Measurements from ENCODE around the gene HMGCR.
A peak's percentile ranks its signal among the peaks of the same experiment; 100 is the strongest.
"Not testable (repeated sequence)": the region's sequence is repeated elsewhere in the genome, so short reads cannot be mapped to it uniquely, and the experiment has no call there.

HMGCR gene

DNA sequence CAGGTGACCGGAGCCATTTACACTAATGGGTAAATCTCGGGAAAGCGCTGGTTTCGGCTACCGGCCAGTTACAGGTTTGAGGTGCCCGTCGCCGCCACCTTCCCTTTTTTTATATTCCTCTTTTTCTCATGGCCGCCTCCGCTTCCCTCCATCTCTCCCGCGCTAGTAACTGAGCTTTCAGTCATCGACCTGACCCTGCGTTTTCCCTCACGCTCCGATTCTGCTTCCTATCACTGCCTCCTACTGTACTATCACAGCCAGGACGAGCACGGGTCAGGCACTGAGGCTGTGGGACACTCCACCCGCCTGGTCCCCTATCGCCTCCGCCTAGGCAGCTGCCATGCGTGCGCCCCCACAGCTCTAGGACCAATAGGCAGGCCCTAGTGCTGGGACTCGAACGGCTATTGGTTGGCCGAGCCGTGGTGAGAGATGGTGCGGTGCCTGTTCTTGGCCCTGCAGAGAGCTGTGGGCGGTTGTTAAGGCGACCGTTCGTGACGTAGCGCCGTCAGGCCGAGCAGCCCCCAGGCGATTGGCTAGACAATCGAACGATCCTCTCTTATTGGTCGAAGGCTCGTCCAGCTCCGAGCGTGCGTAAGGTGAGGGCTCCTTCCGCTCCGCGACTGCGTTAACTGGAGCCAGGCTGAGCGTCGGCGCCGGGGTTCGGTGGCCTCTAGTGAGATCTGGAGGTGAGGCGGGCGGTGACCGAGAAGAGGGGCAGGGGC, at the start of gene HMGCR:
TSS of gene HMGCR (plus strand) at position 606 of the 722 bp plus-strand sequence. CDS start 5,386 bp downstream, outside the sequence.
- DNase-seq (ENCODE audit: low read depth in 2 of 2) = peak; percentile 96 to 98

DNA sequence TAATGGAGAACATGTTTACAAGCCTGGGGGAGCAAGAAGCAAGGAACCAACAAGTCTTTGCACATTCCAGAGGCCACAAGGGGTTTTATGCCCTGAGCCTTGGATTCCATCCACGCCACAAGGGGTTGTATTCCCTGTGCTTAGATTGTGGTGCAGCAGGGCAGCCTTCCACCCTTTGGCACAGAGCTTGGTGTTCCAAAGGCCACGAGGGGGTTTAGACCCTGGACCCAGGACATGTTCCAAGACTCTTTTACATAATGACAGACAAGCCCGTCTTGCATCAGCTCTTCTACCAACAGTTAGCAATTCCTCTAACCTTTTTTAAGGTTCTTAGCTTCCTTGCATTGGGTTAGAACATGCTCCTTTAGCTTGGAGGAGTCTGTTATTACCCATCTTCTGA, 45.2 kb upstream of the HMGCR start:
- DNase-seq (ENCODE audit: low read depth in 2 of 2) = not testable (repeated sequence)

DNA sequence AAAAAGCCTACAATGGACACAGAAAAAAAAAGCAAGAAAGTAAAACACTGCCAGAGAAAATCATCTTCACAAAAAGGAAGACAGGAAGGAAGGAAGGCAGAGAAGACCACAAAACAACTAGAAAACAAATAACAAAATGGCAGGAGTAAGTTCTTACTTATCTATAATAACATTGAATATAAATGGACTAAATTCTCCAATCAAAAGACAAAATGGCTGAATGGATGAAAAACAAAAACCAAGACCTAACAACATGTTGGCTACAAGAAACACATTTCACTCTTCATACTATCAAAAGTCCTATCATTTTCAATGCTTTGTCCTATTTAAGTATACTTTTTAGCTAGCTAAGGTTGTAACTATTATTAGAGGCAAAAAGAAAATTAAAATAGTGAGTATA, 36.9 kb upstream of the HMGCR start:
- no peak for DNase-seq (ENCODE audit: low read depth in 2 of 2)

DNA sequence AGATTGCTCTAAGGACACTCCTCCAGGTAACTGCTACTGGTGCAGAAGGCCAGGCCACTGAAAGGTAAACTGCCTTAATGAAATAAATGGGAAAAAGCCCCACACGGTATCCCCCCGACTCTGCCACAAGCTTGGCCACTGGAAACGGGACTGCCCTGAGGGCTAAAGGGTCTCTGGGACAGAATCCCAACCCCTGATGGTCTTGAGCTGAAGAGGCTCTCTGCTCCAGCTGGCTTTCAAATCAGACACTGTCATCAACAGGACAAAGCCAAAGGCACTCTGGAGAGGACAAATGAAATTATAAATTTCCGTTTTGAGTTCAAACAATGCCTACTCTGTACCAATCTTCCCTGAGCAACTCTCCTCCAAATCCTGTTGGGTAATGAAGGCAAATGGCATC, 33.6 kb upstream of the HMGCR start:
- DNase-seq (ENCODE audit: low read depth in 2 of 2) = no peak

DNA sequence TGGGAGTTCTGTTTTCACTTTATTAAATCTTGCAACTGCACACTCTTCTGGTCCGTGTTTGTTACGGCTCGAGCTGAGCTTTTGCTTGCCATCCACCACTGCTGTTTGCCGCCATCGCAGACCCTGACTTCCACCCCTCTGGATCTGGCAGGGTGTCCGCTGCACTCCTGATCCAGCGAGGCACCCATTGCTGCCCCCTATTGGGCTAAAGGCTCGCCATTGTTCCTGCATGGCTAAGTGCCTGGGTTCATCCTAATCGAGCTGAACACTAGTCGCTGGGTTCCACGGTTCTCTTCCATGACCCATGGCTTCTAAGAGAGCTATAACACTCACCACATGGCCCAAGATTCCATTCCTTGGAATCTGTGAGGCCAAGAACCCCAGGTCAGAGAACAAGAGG, 32.5 kb upstream of the HMGCR start:
- DNase-seq (ENCODE audit: low read depth in 2 of 2) = not testable (repeated sequence)

DNA sequence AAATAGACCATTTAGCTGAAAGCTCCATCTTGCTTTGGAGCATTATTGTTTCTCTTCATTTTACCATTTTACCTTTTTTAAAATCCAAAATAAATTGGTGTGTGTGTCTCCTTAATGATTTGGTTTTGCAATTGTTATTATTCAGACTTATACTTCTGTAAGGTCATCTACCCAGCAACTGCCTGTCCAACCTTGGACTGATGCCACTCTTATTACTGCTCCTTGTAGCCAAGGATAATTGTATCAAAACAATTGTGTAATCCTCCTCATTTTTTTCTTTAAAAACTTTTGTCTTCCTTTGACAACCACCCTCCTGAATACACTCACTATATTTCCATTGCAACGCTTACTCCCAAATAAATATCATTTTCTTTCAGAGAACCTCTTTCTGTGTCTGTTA, 30.3 kb upstream of the HMGCR start:
- no peak for DNase-seq (ENCODE audit: low read depth in 2 of 2)

- no peak for DNase-seq (ENCODE audit: low read depth in 2 of 2)
These were observed 26.8 kb upstream of the HMGCR start for GRCh38 chr5:75310212-75310611.

DNA sequence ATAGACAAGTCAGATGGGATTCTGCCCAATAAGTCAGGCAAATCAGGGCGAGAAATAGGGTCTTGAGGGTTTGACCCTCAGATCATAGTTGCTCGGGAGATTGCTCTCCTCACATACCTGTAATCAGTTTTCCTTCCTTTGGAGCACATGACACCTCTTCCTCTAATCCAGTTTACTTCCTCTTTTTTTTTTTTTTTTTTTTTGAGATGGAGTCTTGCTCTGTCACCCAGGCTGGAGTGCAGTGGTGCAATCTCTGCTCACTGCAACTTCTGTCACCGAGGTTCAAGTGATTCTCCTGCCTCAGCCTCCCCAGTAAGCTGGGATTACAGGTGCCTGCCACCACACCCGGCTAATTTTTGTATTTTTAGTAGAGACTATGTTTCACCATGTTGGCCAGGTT, 17.9 kb upstream of the HMGCR start:
- DNase-seq (ENCODE audit: low read depth in 2 of 2) = not testable (repeated sequence)

- no peak for DNase-seq (ENCODE audit: low read depth in 2 of 2)
These were observed 17.4 kb upstream of the HMGCR start for GRCh38 chr5:75319638-75320037.

DNA sequence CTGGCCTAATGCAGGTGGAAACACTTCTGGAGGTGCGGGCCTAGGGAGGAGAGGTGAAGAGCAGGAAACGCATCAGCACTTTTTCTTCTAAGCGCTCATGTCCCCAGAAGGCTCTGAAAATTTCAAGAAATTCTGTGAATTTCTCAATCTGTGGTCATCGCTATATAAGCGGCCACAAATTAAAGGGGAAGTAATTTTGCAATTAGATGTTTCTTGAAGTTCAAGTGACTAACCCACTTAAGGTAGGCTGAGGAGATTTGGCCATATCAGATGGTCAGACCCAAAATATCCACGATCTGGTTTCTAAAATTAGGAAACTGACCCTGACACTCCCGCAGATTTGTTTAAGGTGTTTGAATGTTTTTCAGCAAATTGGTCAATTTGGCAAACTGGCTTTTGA, 16.6 kb upstream of the HMGCR start:
- DNase-seq (ENCODE audit: low read depth in 2 of 2) = no peak

- no peak for DNase-seq (ENCODE audit: low read depth in 2 of 2)
These were observed 15.0 kb upstream of the HMGCR start for GRCh38 chr5:75322066-75322465.

- peak; percentile 43 to 45 for DNase-seq (ENCODE audit: low read depth in 2 of 2)
These were observed 12.2 kb upstream of the HMGCR start for GRCh38 chr5:75324791-75325190.

GRCh38 chr5:75325242-75325641, 11.8 kb upstream of the HMGCR start:
- DNase-seq (ENCODE audit: low read depth in 2 of 2) = no peak

DNA sequence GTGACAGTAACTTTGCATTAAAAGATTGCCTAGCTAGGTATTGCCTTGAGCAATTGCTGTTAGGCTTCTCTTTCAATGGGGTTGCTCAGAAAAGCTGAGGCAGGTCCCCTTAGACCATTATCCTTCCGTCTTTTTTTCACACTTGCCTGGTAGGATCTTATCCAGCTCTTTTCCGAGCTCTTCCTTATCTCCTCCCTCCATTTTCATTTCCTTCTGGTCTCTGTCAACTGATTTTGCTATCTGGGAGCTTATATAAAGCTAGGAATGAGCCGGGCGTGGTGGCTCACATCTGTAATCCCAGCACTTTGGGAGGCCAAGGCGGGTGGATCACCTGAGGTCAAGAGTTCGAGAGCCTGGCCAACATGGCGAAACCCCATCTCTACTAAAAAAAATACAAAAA, 6.6 kb upstream of the HMGCR start:
- DNase-seq (ENCODE audit: low read depth in 2 of 2) = no peak

DNA sequence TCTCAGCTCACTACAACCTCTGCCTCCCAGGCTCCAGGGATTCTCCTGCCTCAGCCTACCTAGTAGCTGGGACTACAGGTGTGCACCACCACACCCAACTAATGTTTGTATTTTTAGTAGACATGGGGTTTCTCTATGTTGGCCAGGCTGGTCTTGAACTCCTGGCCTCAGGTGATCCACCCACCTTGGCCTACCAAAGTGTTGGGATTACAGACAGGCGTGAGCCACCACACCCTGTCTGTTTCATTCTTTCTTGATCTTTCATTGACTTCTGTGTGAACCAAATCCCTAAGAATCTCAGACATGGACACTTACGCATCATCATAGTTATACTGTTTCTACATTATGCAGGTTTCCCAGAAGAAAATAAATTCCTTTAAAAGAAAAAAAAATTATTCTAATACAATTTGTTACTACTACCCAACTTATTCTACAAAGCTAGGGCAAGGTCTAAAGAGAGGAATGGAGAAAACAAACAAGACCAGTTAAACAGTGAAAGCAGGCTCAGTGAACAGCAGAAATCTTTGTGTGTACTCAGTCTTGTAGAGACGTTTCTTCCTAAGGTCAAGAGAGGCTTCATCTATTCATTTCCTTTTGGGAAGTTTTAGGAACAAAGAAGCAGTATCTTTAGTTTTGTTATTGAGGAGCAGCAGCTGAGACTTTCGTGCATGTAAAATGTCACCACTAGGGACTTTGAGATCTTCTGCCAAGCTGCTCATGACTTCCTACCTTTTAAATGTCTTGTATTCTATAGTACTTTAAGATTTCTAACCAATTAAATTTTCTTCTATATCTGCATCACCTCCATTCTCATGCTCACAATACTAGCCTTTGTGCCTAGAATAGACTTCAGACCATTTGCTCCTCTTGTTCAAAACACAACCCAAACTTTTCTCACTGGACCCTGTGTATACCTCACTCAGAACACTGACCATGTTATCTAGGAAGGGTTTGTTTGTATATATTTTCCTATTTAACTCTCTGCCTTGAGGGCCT, 5.6 kb upstream of the HMGCR start:
- DNase-seq (ENCODE audit: low read depth in 2 of 2) = no peak

GRCh38 chr5:75333759-75334158, 3.3 kb upstream of the HMGCR start:
- not testable (repeated sequence) for DNase-seq (ENCODE audit: low read depth in 2 of 2)

DNA sequence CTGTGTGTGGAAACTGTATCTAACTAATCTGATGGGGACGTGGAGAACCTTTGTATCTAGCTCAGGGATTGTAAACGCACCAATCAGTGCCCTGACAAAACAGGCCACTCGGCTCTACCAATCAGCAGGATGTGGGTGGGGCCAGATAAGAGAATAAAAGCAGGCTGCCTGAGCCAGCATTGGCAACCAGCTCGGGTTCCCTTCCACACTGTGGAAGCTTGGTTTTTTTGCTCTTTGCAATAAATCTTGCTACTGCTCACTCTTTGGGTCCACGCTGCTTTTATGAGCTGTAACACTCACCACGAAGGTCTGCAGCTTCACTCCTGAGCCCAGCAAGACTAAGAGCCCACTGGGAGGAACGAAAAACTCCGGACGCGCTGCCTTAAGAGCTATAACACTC, 2.6 kb upstream of the HMGCR start:
- DNase-seq (ENCODE audit: low read depth in 2 of 2) = not testable (repeated sequence)

- no peak for DNase-seq (ENCODE audit: low read depth in 2 of 2)
These were observed 1.5 kb upstream of the HMGCR start for GRCh38 chr5:75335486-75335885.

DNA sequence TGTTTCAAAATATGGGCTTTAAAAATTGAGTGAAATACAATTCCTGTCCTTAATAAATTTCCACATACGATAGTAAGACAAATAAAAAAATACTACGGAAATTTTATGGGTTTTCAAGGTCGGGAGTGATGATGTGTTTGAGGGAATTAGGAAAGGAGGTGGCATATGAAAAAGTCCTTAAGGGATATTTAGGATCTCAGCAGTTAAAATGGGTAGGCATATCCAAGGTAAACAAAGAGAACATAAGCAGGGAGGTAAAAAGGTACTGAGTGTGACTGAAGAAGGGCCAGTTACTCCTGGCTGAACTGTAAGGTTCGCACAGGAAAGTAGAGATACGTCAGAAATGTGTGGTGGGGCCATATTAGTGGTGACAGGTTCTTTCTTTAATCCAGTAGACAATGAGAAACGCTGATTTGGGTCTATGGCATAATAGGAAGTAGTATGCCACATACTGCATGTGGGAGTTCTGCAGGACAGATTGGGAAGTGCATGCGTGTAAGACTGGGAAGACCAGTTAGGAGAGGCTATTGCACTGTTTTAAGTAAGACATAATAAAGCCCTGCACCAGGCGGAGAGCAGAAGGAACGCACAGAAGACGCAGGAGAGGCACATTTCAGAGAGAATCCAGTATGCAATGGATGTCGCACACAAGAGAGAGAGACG, 937 bp upstream of the HMGCR start:
- DNase-seq (ENCODE audit: low read depth in 2 of 2) = no peak

GRCh38 chr5:75337366-75338021, 474 bp downstream of the HMGCR start:
- DNase-seq (ENCODE audit: low read depth in 2 of 2) = peak in 1 of 2 donors; percentile 15

DNA sequence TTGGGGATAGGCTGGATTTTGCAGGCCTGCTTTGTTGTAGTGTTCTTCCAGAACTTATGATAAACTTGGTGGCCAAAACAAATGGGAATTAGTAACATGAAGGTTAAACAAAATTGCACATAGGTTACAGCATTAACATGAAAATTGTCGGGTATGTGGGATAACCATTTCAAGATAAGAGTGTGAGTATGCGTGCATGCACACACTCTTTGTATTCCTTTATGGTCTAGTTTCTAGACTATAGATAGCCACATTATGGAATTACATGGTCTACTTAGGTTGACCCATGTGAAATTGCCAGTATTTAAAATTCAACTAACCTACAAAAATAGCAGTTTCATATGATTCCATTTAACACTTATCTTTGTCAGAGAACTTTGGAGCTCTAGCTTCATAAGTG, 1.4 kb downstream of the HMGCR start:
- no peak for DNase-seq (ENCODE audit: low read depth in 2 of 2)

Data from stimulated activated CD4-positive, alpha-beta T cell treated with anti-CD3 and anti-CD28 coated beads, Interleukin-15, amount 100 ng/mL, for 48 hours (primary cell).